Dedifferentiated amniotic fluid mesenchymal stem cell (primary cell): ENCODE data around the gene SULT1C3.

Experiments
- DNase-seq: peaks from one replicate; pipeline ENCODE4 v3.0.0-alpha.2; 2016; ENCODE audit errors: extremely low spot score

Gene SULT1C3

GRCh38 chr2:108304975-108305374 is 65.2 kb downstream of the SULT1C3 start:
- no peak for DNase-seq

- DNase-seq = no peak
Observed at GRCh38 chr2:108305901-108306300, 66.1 kb downstream of the SULT1C3 start.

GRCh38 chr2:108309903-108310302 is 70.1 kb downstream of the SULT1C3 start:
- no peak for DNase-seq
